OCI-LY3 (cell line): ENCODE measurements around the gene RFPL1.

Experiments
- H2AFZ ChIP-seq: fragments of 200-600, 300-600 bp; shearing (Covaris generic); 2 replicates; pipeline ENCODE4 v1.6.0; 2014; ENCODE audit warnings: antibody characterized with exemption, low read depth, low read length
- H3K27ac ChIP-seq: fragments of 200-600, 300-600 bp; sonication (generic); 2 replicates; pipeline ENCODE4 v1.5.1; 2014; ENCODE audit warnings: mild to moderate bottlenecking, low read length, moderate library complexity, mixed read lengths
- H3K27me3 ChIP-seq: fragments of 200-600, 300-600 bp; sonication (generic); 2 replicates; pipeline ENCODE4 v1.6.1; 2014; ENCODE audit warnings: low read depth, low read length, mixed read lengths
- H3K36me3 ChIP-seq: fragments of 200-600, 300-600 bp; sonication (generic); replicated peaks from 2 replicates; pipeline ENCODE3; 2014; ENCODE audit warnings: low read depth, low read length, mixed read lengths
- H3K4me1 ChIP-seq: fragments of 300-600, 200-600 bp; sonication (generic); 2 replicates; pipeline ENCODE4 v1.6.1; 2014; ENCODE audit warnings: low read length, mixed read lengths
- H3K4me2 ChIP-seq: fragments of 200-600, 300-600 bp; sonication (generic); 2 replicates; pipeline ENCODE4 v1.6.1; 2014; ENCODE audit warnings: low read length, mixed read lengths
- H3K4me3 ChIP-seq: fragments of 300-600, 200-600 bp; sonication (generic); 2 replicates; pipeline ENCODE4 v1.5.1; 2014; ENCODE audit warnings: antibody characterized with exemption, mild to moderate bottlenecking, low read length, moderate library complexity
- H3K79me2 ChIP-seq: fragments of 300-600, 200-600 bp; shearing (Covaris generic); 2 replicates; pipeline ENCODE4 v1.6.1; 2014; ENCODE audit warnings: mild to moderate bottlenecking, low read length, mixed read lengths
- H3K9ac ChIP-seq: fragments of 300-600, 200-600 bp; shearing (Covaris generic); 2 replicates; pipeline ENCODE4 v1.6.0; 2014; ENCODE audit warnings: mild to moderate bottlenecking, low read length, moderate library complexity
- H3K9me3 ChIP-seq: fragments of 200-600, 300-600 bp; shearing (Covaris generic); 2 replicates; pipeline ENCODE4 v1.6.1; 2014; ENCODE audit warnings: low read length, mixed read lengths; ENCODE audit not compliant: insufficient read depth
- H4K20me1 ChIP-seq: fragments of 200-600, 300-600 bp; sonication (generic); 2 replicates; pipeline ENCODE4 v1.6.1; 2016; ENCODE audit warnings: low read length, mixed read lengths; ENCODE audit not compliant: insufficient read depth
- CTCF ChIP-seq: fragments of 200-600, 300-600 bp; sonication (generic); IDR thresholded peaks from 2 replicates; pipeline ENCODE4 v1.5.1; 2014; ENCODE audit warnings: antibody characterized with exemption, low read length, low read depth
- EZH2phosphoT487 ChIP-seq: fragments of 200-600 bp; shearing (Covaris generic); IDR thresholded peaks from 2 replicates; pipeline ENCODE4 v1.6.1; 2018; ENCODE audit warnings: antibody characterized with exemption, mixed run types, low read depth

The RFPL1 gene

DNA sequence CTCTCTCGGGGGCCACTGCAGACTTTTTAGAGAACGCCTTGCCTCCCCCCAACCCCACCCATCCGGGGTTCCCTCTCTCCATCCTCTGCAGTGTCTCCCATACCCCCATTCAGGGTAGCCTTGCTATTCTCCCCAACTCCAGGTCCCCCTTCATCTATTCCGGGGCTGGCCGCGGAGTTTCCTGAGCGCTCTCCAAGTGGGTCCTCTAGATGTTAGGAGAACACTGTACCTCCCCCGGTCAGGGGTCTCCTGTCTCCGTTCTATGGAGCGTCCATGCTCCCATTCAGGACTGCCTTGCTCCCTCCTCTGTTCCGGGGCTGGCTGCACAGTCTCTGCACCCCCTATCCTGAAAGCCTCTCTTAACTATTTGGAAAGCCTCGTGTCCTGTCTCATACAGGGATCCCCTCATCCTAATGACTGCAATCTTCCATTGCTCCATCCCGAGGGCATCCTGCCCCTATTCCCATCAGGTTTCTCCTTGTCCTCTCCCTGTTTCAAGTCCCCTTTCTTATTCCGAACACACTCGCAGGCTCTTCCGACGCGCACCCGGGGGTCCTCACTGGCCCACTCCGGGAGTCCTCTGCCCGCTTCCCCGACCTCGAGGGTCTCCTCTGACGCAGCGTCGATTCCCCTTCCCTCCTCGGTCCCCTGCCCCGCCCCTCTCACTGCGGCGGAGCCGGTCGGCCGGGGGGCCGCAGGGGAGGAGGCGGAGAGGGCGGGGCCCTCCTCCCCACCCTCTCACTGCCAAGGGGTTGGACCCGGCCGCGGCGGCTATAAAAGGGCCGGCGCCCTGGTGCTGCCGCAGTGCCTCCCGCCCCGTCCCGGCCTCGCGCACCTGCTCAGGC lies 41.3 kb downstream of the RFPL1 start, which contains the start of gene NEFH:
NEFH (plus strand) TSS at position 802 of the 845 bp plus-strand sequence. CDS start 45 bp downstream, outside the sequence.
- Histone ChIP-seq H3K4me3 (no peak within 1 kb of the TSS), H3K9ac (no peak within 1 kb of the TSS), H3K4me1 (peaks cover 23% of the 10 kb centered on the region), H2AFZ (no peak within 1 kb of the TSS), H3K27me3 (peaks cover 30% of the 10 kb centered on the region), H3K79me2 (no peaks in the 10 kb centered on the region), H3K4me2 (no peak within 1 kb of the TSS), H3K36me3 (no peaks in the 10 kb centered on the region), H4K20me1 (peaks cover 18% of the 10 kb centered on the region; the same call in 1 of the 2 replicates), H3K9me3 (no peaks in the 10 kb centered on the region), H3K27ac (no peak within 1 kb of the TSS)
- TF ChIP-seq CTCF (no peak), EZH2phosphoT487 (no peak)

- Histone ChIP-seq H3K27ac (no peak overlapping the region), H3K4me3 (no peak overlapping the region), H3K27me3 (peaks cover 26% of the 10 kb centered on the region), H4K20me1 (peaks cover 18% of the 10 kb centered on the region; the same call in 1 of the 2 replicates), H3K4me2 (no peak overlapping the region), H3K9me3 (no peaks in the 10 kb centered on the region), H2AFZ (no peak overlapping the region), H3K36me3 (no peaks in the 10 kb centered on the region), H3K9ac (no peak overlapping the region), H3K4me1 (peaks cover 22% of the 10 kb centered on the region), H3K79me2 (no peaks in the 10 kb centered on the region)
- no peak for TF ChIP-seq EZH2phosphoT487
- TF ChIP-seq CTCF = no peak
Observed at GRCh38 chr22:29480262-29480511, 41.8 kb downstream of the RFPL1 start.

DNA sequence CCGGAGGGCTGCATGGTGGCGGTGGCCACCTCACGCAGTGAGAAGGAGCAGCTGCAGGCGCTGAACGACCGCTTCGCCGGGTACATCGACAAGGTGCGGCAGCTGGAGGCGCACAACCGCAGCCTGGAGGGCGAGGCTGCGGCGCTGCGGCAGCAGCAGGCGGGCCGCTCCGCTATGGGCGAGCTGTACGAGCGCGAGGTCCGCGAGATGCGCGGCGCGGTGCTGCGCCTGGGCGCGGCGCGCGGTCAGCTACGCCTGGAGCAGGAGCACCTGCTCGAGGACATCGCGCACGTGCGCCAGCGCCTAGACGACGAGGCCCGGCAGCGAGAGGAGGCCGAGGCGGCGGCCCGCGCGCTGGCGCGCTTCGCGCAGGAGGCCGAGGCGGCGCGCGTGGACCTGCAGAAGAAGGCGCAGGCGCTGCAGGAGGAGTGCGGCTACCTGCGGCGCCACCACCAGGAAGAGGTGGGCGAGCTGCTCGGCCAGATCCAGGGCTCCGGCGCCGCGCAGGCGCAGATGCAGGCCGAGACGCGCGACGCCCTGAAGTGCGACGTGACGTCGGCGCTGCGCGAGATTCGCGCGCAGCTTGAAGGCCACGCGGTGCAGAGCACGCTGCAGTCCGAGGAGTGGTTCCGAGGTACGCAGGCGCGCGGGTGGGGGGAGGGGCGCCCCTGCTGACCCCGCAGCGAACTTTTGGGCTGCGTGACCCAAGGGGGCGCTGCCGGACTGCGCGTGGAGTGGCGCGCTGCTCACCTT lies 42.3 kb downstream of the RFPL1 start:
- H4K20me1 ChIP-seq = peaks cover 18% of the 10 kb centered on the region; the same call in 1 of the 2 replicates
- TF ChIP-seq EZH2phosphoT487 (no peak), CTCF (no peak)
- H3K9me3 ChIP-seq = no peaks in the 10 kb centered on the region
- peaks cover 22% of the 10 kb centered on the region for H3K27me3 ChIP-seq
- H2AFZ ChIP-seq = no peak overlapping the region
- no peak overlapping the region for H3K9ac ChIP-seq
- no peak overlapping the region for H3K4me2 ChIP-seq
- peaks cover 17% of the 10 kb centered on the region for H3K4me1 ChIP-seq
- no peaks in the 10 kb centered on the region for H3K36me3 ChIP-seq
- no peaks in the 10 kb centered on the region for H3K79me2 ChIP-seq
- H3K27ac ChIP-seq = no peak overlapping the region
- no peak overlapping the region for H3K4me3 ChIP-seq
